Measurements from ENCODE around the gene VEGFD.

Gene VEGFD

GRCh38 chrX:15299941-15300851 lies 84.0 kb downstream of the VEGFD start:
- DNase-seq (ENCODE audit: low read depth), result no peak

GRCh38 chrX:15298780-15299179 lies 85.4 kb downstream of the VEGFD start:
- DNase-seq (ENCODE audit: low read depth), result no peak

GRCh38 chrX:15298201-15298600 lies 86.0 kb downstream of the VEGFD start:
- DNase-seq (ENCODE audit: low read depth), result no peak

Measured in stimulated activated CD8-positive, alpha-beta memory T cell treated with anti-CD3 and anti-CD28 coated beads, Interleukin-12 subunit alpha, Interleukin-12 subunit beta, amount 100 ng/mL, for 1 hour (primary cell).